ENCODE data around the gene RC3H1. TPM values are rescaled to one million over a fixed set of nuclear protein-coding genes. Genes with fewer than 3 reads are reported as not detected.

Gene RC3H1, protein sequence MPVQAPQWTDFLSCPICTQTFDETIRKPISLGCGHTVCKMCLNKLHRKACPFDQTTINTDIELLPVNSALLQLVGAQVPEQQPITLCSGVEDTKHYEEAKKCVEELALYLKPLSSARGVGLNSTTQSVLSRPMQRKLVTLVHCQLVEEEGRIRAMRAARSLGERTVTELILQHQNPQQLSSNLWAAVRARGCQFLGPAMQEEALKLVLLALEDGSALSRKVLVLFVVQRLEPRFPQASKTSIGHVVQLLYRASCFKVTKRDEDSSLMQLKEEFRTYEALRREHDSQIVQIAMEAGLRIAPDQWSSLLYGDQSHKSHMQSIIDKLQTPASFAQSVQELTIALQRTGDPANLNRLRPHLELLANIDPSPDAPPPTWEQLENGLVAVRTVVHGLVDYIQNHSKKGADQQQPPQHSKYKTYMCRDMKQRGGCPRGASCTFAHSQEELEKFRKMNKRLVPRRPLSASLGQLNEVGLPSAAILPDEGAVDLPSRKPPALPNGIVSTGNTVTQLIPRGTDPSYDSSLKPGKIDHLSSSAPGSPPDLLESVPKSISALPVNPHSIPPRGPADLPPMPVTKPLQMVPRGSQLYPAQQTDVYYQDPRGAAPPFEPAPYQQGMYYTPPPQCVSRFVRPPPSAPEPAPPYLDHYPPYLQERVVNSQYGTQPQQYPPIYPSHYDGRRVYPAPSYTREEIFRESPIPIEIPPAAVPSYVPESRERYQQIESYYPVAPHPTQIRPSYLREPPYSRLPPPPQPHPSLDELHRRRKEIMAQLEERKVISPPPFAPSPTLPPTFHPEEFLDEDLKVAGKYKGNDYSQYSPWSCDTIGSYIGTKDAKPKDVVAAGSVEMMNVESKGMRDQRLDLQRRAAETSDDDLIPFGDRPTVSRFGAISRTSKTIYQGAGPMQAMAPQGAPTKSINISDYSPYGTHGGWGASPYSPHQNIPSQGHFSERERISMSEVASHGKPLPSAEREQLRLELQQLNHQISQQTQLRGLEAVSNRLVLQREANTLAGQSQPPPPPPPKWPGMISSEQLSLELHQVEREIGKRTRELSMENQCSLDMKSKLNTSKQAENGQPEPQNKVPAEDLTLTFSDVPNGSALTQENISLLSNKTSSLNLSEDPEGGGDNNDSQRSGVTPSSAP
- 29.8 and 31.8 TPM in 2 replicates for total RNA-seq

DNA sequence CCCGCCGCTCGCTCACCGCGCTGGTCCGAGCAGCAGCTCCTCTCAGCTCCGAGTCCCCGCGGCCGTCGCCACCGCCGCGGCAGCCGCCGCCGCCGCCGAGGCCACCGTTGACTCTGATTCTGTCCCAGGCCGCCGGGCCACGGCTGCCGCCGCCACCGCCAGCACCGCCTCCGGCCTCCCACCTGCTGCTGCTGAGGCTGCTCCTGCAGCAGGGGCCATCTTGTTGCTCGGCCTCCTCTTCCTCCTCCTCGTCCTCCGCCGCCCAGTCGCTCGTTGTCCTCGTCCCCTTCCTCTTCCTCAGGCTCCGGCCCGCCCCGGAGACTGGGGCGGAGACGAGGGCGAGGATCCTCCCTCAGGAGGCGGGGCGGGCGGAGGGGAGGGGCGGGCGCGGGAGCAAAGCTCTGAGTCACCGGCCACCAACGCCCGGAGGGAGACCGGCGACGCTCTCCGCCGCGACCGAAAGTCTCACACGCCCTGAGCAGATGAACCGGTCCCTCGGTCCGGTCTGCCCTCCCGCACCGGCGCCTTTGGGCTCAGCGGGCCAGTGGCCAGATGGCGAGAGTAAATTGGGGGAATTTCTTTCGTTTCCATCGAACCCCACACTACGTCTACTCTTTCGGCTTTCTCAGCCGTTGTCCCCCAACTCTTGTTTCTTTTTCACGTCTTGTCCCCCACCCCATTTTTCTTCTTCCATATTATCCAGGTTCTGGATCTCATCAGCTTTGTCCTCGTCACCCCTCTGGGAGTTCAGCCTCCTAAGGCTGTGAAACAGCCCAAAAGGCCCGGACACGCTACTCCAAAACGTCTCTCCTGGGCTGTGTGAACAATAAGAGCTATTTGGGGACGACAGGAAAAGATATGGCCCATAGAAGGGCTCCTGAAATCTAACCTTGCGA is at the start of gene RC3H1:
RC3H1 (minus strand) TSS at position 278 of the 896 bp plus-strand sequence. CDS start 29,372 bp downstream, outside the sequence.
- peak within 1 kb of the TSS; percentile 97 for H3K4me2 ChIP-seq (ENCODE audit: insufficient read depth, low read length)
- peaks cover 47% of the 10 kb centered on the region for H3K79me2 ChIP-seq (ENCODE audit: insufficient read depth, low read length)
- H3K27ac ChIP-seq (ENCODE audit: low read depth, low read length) = peak within 1 kb of the TSS; percentile 96
- peak within 1 kb of the TSS; percentile 90 for H3K4me3 ChIP-seq (ENCODE audit: insufficient read depth, low read length)
- peak within 1 kb of the TSS; percentile 97 for H2AFZ ChIP-seq (ENCODE audit: low read length)
- peak; percentile 97 for DNase-seq (ENCODE audit: insufficient read length, low spot score, missing footprints)
- H3K36me3 ChIP-seq (ENCODE audit: insufficient read depth, low read length) = no peaks in the 10 kb centered on the region
- TF ChIP-seq, protein P1, sequence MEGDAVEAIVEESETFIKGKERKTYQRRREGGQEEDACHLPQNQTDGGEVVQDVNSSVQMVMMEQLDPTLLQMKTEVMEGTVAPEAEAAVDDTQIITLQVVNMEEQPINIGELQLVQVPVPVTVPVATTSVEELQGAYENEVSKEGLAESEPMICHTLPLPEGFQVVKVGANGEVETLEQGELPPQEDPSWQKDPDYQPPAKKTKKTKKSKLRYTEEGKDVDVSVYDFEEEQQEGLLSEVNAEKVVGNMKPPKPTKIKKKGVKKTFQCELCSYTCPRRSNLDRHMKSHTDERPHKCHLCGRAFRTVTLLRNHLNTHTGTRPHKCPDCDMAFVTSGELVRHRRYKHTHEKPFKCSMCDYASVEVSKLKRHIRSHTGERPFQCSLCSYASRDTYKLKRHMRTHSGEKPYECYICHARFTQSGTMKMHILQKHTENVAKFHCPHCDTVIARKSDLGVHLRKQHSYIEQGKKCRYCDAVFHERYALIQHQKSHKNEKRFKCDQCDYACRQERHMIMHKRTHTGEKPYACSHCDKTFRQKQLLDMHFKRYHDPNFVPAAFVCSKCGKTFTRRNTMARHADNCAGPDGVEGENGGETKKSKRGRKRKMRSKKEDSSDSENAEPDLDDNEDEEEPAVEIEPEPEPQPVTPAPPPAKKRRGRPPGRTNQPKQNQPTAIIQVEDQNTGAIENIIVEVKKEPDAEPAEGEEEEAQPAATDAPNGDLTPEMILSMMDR (IDR thresholded peaks at IDR 0.05; ENCODE audit: extremely low read depth, low read depth, low read length) = no peak
- no peaks in the 10 kb centered on the region for H3K27me3 ChIP-seq (ENCODE audit: insufficient read depth, low read length)
- peaks cover 30% of the 10 kb centered on the region for H4K20me1 ChIP-seq (ENCODE audit: insufficient read depth, low read length)
- peaks cover 38% of the 10 kb centered on the region for H3K4me1 ChIP-seq (ENCODE audit: insufficient read depth, low read length)
- H3K9me3 ChIP-seq (ENCODE audit: low read depth, low read length) = no peaks in the 10 kb centered on the region

DNA sequence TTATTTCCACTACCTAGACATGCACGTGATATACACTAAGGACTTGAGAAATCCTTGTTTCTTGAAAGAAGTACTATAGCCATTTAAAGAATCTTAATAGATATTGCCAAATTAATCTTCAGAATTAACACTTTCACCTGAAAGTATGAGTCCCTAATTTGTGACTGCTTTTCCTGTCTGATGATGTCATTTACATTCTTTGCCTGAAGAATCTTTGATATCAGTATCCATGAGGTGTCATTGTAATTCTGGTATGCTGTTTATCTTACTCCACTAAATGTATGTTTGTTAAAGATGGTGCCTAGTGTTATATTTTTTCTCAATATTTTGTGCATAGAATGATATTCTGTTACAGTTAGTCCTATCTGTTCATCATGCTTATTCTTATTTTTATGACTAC is 48.5 kb upstream of the RC3H1 start:
- no peak for DNase-seq (ENCODE audit: insufficient read length, low spot score, missing footprints)
- no peaks in the 10 kb centered on the region for H3K36me3 ChIP-seq (ENCODE audit: insufficient read depth, low read length)
- no peak overlapping the region for H3K27ac ChIP-seq (ENCODE audit: low read depth, low read length)
- no peak overlapping the region for H3K4me2 ChIP-seq (ENCODE audit: insufficient read depth, low read length)
- H2AFZ ChIP-seq (ENCODE audit: low read length) = no peak overlapping the region
- H3K4me3 ChIP-seq (ENCODE audit: insufficient read depth, low read length) = no peak overlapping the region
- no peaks in the 10 kb centered on the region for H4K20me1 ChIP-seq (ENCODE audit: insufficient read depth, low read length)
- no peaks in the 10 kb centered on the region for H3K27me3 ChIP-seq (ENCODE audit: insufficient read depth, low read length)
- TF ChIP-seq, protein P1 (IDR thresholded peaks at IDR 0.05; ENCODE audit: extremely low read depth, low read depth, low read length) = no peak
- H3K4me1 ChIP-seq (ENCODE audit: insufficient read depth, low read length) = no peaks in the 10 kb centered on the region
- H3K9me3 ChIP-seq (ENCODE audit: low read depth, low read length) = no peaks in the 10 kb centered on the region
- no peaks in the 10 kb centered on the region for H3K79me2 ChIP-seq (ENCODE audit: insufficient read depth, low read length)

DNA sequence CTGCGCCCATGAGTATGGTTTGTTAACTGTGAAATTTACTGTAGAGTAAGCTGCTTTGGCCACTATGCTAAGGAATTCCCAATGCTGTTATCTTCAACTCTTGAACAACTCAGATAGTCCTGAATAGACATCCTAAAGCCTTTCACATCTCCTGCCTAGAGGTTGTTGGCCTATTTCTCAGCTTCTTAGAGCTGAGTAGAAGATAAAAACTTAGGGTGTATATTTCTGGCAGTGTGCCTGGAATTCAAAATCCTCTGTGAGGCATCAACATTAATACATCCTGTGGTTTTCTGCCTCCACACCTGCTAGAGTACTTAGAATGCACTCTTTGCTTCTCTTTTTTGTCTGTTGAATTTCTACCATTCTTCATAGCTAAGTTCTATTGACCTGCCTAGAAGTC is 45.8 kb upstream of the RC3H1 start:
- no peak overlapping the region for H3K4me3 ChIP-seq (ENCODE audit: insufficient read depth, low read length)
- no peaks in the 10 kb centered on the region for H3K4me1 ChIP-seq (ENCODE audit: insufficient read depth, low read length)
- H3K4me2 ChIP-seq (ENCODE audit: insufficient read depth, low read length) = no peak overlapping the region
- H2AFZ ChIP-seq (ENCODE audit: low read length) = no peak overlapping the region
- H4K20me1 ChIP-seq (ENCODE audit: insufficient read depth, low read length) = no peaks in the 10 kb centered on the region
- no peaks in the 10 kb centered on the region for H3K9me3 ChIP-seq (ENCODE audit: low read depth, low read length)
- H3K79me2 ChIP-seq (ENCODE audit: insufficient read depth, low read length) = no peaks in the 10 kb centered on the region
- DNase-seq (ENCODE audit: insufficient read length, low spot score, missing footprints) = no peak
- no peaks in the 10 kb centered on the region for H3K36me3 ChIP-seq (ENCODE audit: insufficient read depth, low read length)
- H3K27ac ChIP-seq (ENCODE audit: low read depth, low read length) = no peak overlapping the region
- TF ChIP-seq, protein P1 (IDR thresholded peaks at IDR 0.05; ENCODE audit: extremely low read depth, low read depth, low read length) = no peak
- H3K27me3 ChIP-seq (ENCODE audit: insufficient read depth, low read length) = no peaks in the 10 kb centered on the region

Data from osteoblast (primary cell).